K562 (cell line): Measurements from ENCODE around the gene PPIL1. TPM values are rescaled to one million over a fixed set of nuclear protein-coding genes. Genes with fewer than 3 reads are reported as not detected.
A peak's percentile ranks its signal among the peaks of the same experiment; 100 is the strongest.

ENCODE experiments used
- ATAC-seq: fragments of 200-7000 bp; cut with Tn5 transposase; 3 replicates; pipeline ENCODE4 v1.9.1; 2020; ENCODE audit warnings: moderate library complexity
- BruUV-seq: library from RNA; stranded (reverse); fragments of 400-500 nt; replicated peaks from 2 replicates; lab custom pipeline; 2021; lab: Mats Ljungman, UMichigan
- CTCF ChIA-PET: fragments of 300-600 bp; formaldehyde crosslinking; extraction: SDS; loops from one replicate; lab custom pipeline; 2021; ENCODE audit warnings: low intra/inter-chr PET ratio; lab: Yijun Ruan, JAX
- POLR2A ChIA-PET: fragments of 300-600, 350-650 bp; sonication (Branson Sonifier 250); formaldehyde crosslinking; extraction: SDS; loops from one replicate; lab custom pipeline; 2021; ENCODE audit warnings: antibody characterized with exemption, inconsistent platforms; lab: Yijun Ruan, JAX
- DNase-seq, 4 experiments: peaks; one replicate each; pipeline versions ENCODE4 v3.0.0 to v3.0.0-alpha.2; 2011 to 2018; ENCODE audit warnings: low spot score in 3 of 4, mixed read lengths in 3 of 4; ENCODE audit errors: extremely low read depth in 1 of 4
- FAIRE-seq: peaks from 2 replicates; lab custom pipeline; 2011; peaks lifted over from hg19 to GRCh38; lab: Jason Lieb, UNC
- H2AFZ ChIP-seq: 2 replicates; pipeline ENCODE4 v1.6.0; 2011; ENCODE audit warnings: low read depth, low read length, control low read depth, inconsistent platforms
- H3K27ac ChIP-seq: fragments of 200-600 bp; 3 replicates; pipeline ENCODE4 v1.8.0; 2011; ENCODE audit warnings: low read depth, mild to moderate bottlenecking, control low read depth, inconsistent platforms, low read length, moderate library complexity, mixed read lengths; ENCODE audit errors: extremely low read depth
- H3K27me3 ChIP-seq, 2 experiments: fragments of 300-600 bp in 1 of 2; 2 replicates in 1 of 2; 3 replicates in 1 of 2; pipeline versions ENCODE4 v1.6.0 to v1.8.0; 2011; ENCODE audit warnings: inconsistent platforms in 2 of 2, low read length in 2 of 2, mild to moderate bottlenecking in 1 of 2, mixed read lengths in 1 of 2, moderate library complexity in 1 of 2; ENCODE audit not compliant: control insufficient read depth in 2 of 2, insufficient read depth in 2 of 2
- H3K36me3 ChIP-seq: fragments of 300-600 bp; 3 replicates; pipeline ENCODE4 v1.8.0; 2011; ENCODE audit warnings: mild to moderate bottlenecking, low read length, inconsistent platforms; ENCODE audit not compliant: control insufficient read depth, insufficient read depth
- H3K4me1 ChIP-seq, 2 experiments: fragments of 200-600 bp in 1 of 2; replicated peaks in 1 of 2; 2 replicates in 1 of 2; 3 replicates in 1 of 2; pipeline versions ENCODE4 v1.5.1 to v1.8.0; 2011; ENCODE audit warnings: inconsistent platforms in 2 of 2, low read length in 2 of 2, mild to moderate bottlenecking in 1 of 2, mixed read lengths in 1 of 2, moderate library complexity in 1 of 2; ENCODE audit not compliant: control insufficient read depth in 2 of 2, insufficient read depth in 2 of 2
- H3K4me2 ChIP-seq: 2 replicates; pipeline ENCODE4 v1.6.1; 2011; ENCODE audit warnings: low read length, control low read depth, inconsistent platforms, mixed read lengths; ENCODE audit not compliant: insufficient read depth
- H3K4me3 ChIP-seq: fragments of 200-600 bp; sonication (generic), shearing (Covaris generic); 2 replicates; pipeline ENCODE4 v1.5.1; 2016; ENCODE audit warnings: control low read depth, inconsistent platforms
- H3K79me2 ChIP-seq: fragments of 200-600 bp; 3 replicates; pipeline ENCODE4 v1.8.0; 2011; ENCODE audit warnings: low read length, inconsistent platforms; ENCODE audit not compliant: control insufficient read depth, insufficient read depth
- H3K9ac ChIP-seq, 2 experiments: 2 replicates each; pipeline versions ENCODE4 v1.6.0 to v1.6.1; 2011; ENCODE audit warnings: low read depth in 2 of 2, low read length in 2 of 2, control low read depth in 1 of 2, inconsistent platforms in 1 of 2, mild to moderate bottlenecking in 1 of 2, mixed read lengths in 1 of 2; ENCODE audit not compliant: insufficient read depth in 1 of 2
- H3K9me1 ChIP-seq: one replicate; pipeline ENCODE4 v1.6.0; 2011; ENCODE audit warnings: inconsistent platforms, mild to moderate bottlenecking, low read length, moderate library complexity; ENCODE audit not compliant: control insufficient read depth, insufficient read depth
- H3K9me3 ChIP-seq: replicated peaks from 2 replicates; pipeline ENCODE4 v1.5.1; 2011; ENCODE audit warnings: low read depth, low read length, inconsistent platforms; ENCODE audit not compliant: control insufficient read depth, insufficient read depth
- H4K20me1 ChIP-seq: replicated peaks from 2 replicates; pipeline ENCODE4 v1.6.1; 2011; ENCODE audit warnings: low read length, inconsistent platforms, mixed read lengths; ENCODE audit not compliant: control insufficient read depth, insufficient read depth
- CHD2 ChIP-seq: IDR thresholded peaks from 2 replicates; pipeline ENCODE4 v1.6.1; 2011; ENCODE audit warnings: low read depth, low read length
- GATAD2A ChIP-seq: fragments of 450-650 bp; IDR thresholded peaks from 2 replicates; pipeline ENCODE4 v1.6.1; 2017
- POLR2AphosphoS2 ChIP-seq: IDR thresholded peaks from 2 replicates; pipeline ENCODE4 v1.6.1; 2012; ENCODE audit warnings: low read length, improper control_type of control experiment
- PYGO2 ChIP-seq: fragments of 450-650 bp; IDR thresholded peaks from 2 replicates; pipeline ENCODE4 v1.6.1; 2016; ENCODE audit warnings: mild to moderate bottlenecking, missing genetic modification characterization, moderate library complexity, missing compliant biosample characterization
- TEAD1 ChIP-seq, 2 experiments: fragments of 450-650 bp in 1 of 2; sonication (generic) in 1 of 2; formaldehyde crosslinking; IDR thresholded peaks; 2 replicates each; pipeline versions ENCODE4 v1.4.0 to v1.8.0; 2020 to 2022; ENCODE audit warnings: mild to moderate bottlenecking in 2 of 2, missing genetic modification reagents in 1 of 2
- U2AF1 ChIP-seq: fragments of 200-400 bp; formaldehyde crosslinking; optimal IDR thresholded peaks from 2 replicates; pipeline ENCODE3; 2017; ENCODE audit warnings: mild to moderate bottlenecking, low read depth, low read length, moderate library complexity
- ZNF165 ChIP-seq: fragments of 250-450 bp; sonication (Bioruptor Pico); IDR thresholded peaks from 2 replicates; pipeline ENCODE4 v1.4.0; 2020; ENCODE audit warnings: borderline replicate concordance
- ZNF3 ChIP-seq: fragments of 250-450 bp; sonication (Bioruptor Pico); IDR thresholded peaks from 2 replicates; pipeline ENCODE4 v1.5.0; 2021; ENCODE audit warnings: mild to moderate bottlenecking, moderate library complexity
- WGBS: fragments of 100-300 bp; shearing (Covaris generic); methylation state at CpG from one replicate; pipeline ENCODE4 v1.1.6; 2016; ENCODE audit warnings: low coverage, mixed read lengths; ENCODE audit not compliant: insufficient coverage; ENCODE audit errors: missing lambda C conversion rate; 5-methylcytosine and 5-hydroxymethylcytosine counted together
- in situ Hi-C: fragments of 300-500 bp; cut with MboI; formaldehyde crosslinking; loops from 4 replicates; pipeline ENCODE4 v1.15.0; 2018; ENCODE audit warnings: inconsistent platforms, mixed read lengths
- intact Hi-C: fragments of 100-400 bp; cut with micrococcal nuclease; formaldehyde crosslinking; loops from 2 replicates; pipeline ENCODE4 v1.14.2; 2022
- polyA plus RNA-seq, 8 experiments: library from polyadenylated mRNA; depleted of rRNA in 4 of 8; stranded (reverse) in 5 of 8; unstranded in 3 of 8; fragments of >200 nt; fragmentation: Nextera tagmentation in 2 of 8; fragmentation: Illumina TruSeq in 1 of 8; extraction: Ambion mirVana in 2 of 8; extraction: Trizol in 1 of 8; gene quantifications; 2 replicates each; pipeline versions ENCODE4 v1.2.1 to v1.2.3, GENCODE V29; 2011 to 2014; ENCODE audit warnings: inconsistent platforms in 1 of 8, missing spikeins in 1 of 8
- total RNA-seq, 7 experiments: library from RNA; depleted of rRNA in 6 of 7; stranded (reverse); fragments of >200 nt in 6 of 7; fragmentation: Illumina TruSeq in 2 of 7; extraction: Trizol in 2 of 7; gene quantifications; 2 replicates each; pipeline versions ENCODE4 v1.2.1 to v1.2.3, GENCODE V29; 2011 to 2021; ENCODE audit warnings: low replicate concordance in 1 of 7
- TF ChIP-seq, protein P1 (sequence below): sonication (generic); formaldehyde crosslinking; IDR thresholded peaks from 2 replicates; pipeline ENCODE4 v1.8.0; 2022; ENCODE audit warnings: missing genetic modification reagents, mild to moderate bottlenecking, borderline replicate concordance
- TF ChIP-seq, protein P2 (sequence below), 2 experiments: fragments of 450-650 bp in 1 of 2; sonication (generic) in 1 of 2; formaldehyde crosslinking; conservative IDR thresholded peaks; 2 replicates each; pipeline versions ENCODE4 v1.4.0 to v1.8.1; 2020 to 2022; ENCODE audit warnings: mild to moderate bottlenecking in 1 of 2, missing genetic modification reagents in 1 of 2
- TF ChIP-seq, protein P3 (sequence below), 2 experiments: IDR thresholded peaks; 2 replicates each; pipeline ENCODE4 v1.6.1; 2012; ENCODE audit warnings: improper control_type of control experiment in 2 of 2, low read depth in 2 of 2, low read length in 2 of 2, borderline replicate concordance in 1 of 2
- TF ChIP-seq, protein P4 (sequence below): fragments of 450-650 bp; formaldehyde crosslinking; IDR thresholded peaks from 2 replicates; pipeline ENCODE4 v1.4.0; 2020; ENCODE audit warnings: mild to moderate bottlenecking, moderate library complexity

PPIL1 gene
- total and polyA plus RNA-seq, 9 of the 15 experiments (the other 6 are each of a cell fraction or from before 2014, with no cell fraction given) = 65.8 to 205 (median 130) TPM

DNA sequence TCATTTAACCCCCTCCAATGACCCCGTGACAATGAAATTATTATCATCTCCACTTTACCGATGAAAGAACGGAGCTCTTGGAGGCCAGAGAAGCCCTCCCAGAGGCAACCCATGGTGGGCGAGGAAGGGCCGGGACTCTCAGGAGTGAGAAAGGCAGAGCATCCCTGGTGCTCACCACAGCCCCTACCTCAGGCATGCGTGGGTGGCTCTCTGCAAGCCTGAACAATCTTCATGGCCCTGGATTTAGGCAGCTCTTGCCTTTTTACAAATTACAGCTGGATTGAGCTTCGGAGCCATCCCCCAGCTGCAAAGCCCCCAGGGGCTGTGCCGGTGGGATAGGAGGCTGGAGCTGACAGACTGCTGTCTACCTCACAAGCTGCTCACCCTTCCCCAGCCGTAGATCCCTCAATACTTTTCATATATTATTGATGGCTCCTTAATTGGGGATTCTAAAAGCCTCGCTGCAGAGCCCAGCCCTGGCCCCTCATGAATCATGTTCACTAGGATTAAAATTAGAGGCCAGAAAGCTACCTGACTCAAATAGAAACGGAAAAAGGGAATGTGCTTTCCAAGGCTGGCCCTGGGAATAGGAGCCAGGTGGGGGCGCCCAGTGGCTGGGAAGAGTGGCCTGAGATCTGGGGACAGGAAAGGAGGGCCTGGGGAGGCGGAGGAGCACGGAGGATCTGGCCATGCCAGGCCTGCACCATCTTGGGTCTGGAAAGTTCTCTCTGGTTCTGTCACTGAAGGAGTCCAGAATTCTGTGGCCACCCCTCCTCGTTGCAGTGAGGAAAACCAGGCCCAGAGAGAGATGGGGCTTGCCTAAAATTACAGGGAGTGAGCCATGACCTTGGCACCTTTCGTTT is 64.4 kb downstream of the PPIL1 start:
- DNase-seq (peak in 1 of 4 experiments; percentile 42), FAIRE-seq (no peak), ATAC-seq (peak; percentile 51)
- ChIA-PET POLR2A (interaction anchor here (0.5 to 1.3 kb wide), 6 partner anchors 12 to 59 kb away, joined by 3 to 4 read pairs (median 3); no protein-coding TSS in a partner anchor), CTCF (interaction anchor here (0.8 to 1.8 kb wide), 4 partner anchors 41 to 208 kb away, joined by 3 to 7 read pairs (median 6); no protein-coding TSS in a partner anchor)
- no peak overlapping the region for H3K27ac ChIP-seq
- H3K9ac ChIP-seq = peak overlapping the region in 1 of 2 experiments; percentile 39; a peak in 1 of 4 replicates
- in situ Hi-C loops (no loop called here), intact Hi-C loops (loop anchor here (1.0 kb wide), 1 partner anchor 41 kb away; no protein-coding TSS in a partner anchor)
- H3K4me2 ChIP-seq = no peak overlapping the region
- no peaks in the 10 kb centered on the region for H3K36me3 ChIP-seq
- H3K79me2 ChIP-seq = no peaks in the 10 kb centered on the region
- H4K20me1 ChIP-seq = 0 out of 2 replicates have a peak, but pooled peaks cover 3% of the 10 kb centered on the region
- H3K9me3 ChIP-seq = no peaks in the 10 kb centered on the region
- H2AFZ ChIP-seq = peak overlapping the region; percentile 5; the same call in 1 of the 2 replicates
- H3K4me1 ChIP-seq = no peaks in the 10 kb centered on the region; a peak in 2 of 5 replicates
- peaks cover 0 to 12% of the 10 kb centered on the region in 2 experiments; a peak in 3 of 5 replicates for H3K27me3 ChIP-seq
- 30% methylated on average over 16 of the region's 16 CpGs for WGBS
- BruUV-seq = no TSS peak
- H3K4me3 ChIP-seq = no peak overlapping the region
- no peaks in the 10 kb centered on the region for H3K9me1 ChIP-seq
- TF ChIP-seq, protein P1, sequence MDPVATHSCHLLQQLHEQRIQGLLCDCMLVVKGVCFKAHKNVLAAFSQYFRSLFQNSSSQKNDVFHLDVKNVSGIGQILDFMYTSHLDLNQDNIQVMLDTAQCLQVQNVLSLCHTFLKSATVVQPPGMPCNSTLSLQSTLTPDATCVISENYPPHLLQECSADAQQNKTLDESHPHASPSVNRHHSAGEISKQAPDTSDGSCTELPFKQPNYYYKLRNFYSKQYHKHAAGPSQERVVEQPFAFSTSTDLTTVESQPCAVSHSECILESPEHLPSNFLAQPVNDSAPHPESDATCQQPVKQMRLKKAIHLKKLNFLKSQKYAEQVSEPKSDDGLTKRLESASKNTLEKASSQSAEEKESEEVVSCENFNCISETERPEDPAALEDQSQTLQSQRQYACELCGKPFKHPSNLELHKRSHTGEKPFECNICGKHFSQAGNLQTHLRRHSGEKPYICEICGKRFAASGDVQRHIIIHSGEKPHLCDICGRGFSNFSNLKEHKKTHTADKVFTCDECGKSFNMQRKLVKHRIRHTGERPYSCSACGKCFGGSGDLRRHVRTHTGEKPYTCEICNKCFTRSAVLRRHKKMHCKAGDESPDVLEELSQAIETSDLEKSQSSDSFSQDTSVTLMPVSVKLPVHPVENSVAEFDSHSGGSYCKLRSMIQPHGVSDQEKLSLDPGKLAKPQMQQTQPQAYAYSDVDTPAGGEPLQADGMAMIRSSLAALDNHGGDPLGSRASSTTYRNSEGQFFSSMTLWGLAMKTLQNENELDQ (CRISPR knock-in tag) = no peak
- no peak for TF ChIP-seq GATAD2A
- TF ChIP-seq, protein P2, sequence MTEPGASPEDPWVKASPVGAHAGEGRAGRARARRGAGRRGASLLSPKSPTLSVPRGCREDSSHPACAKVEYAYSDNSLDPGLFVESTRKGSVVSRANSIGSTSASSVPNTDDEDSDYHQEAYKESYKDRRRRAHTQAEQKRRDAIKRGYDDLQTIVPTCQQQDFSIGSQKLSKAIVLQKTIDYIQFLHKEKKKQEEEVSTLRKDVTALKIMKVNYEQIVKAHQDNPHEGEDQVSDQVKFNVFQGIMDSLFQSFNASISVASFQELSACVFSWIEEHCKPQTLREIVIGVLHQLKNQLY (CRISPR knock-in tag; conservative IDR thresholded peaks at IDR 0.05) = no peak
- TF ChIP-seq POLR2AphosphoS2 = no peak
- TF ChIP-seq ZNF165 (CRISPR knock-in tag) = no peak
- no peak for TF ChIP-seq CHD2
- TF ChIP-seq, protein P3, sequence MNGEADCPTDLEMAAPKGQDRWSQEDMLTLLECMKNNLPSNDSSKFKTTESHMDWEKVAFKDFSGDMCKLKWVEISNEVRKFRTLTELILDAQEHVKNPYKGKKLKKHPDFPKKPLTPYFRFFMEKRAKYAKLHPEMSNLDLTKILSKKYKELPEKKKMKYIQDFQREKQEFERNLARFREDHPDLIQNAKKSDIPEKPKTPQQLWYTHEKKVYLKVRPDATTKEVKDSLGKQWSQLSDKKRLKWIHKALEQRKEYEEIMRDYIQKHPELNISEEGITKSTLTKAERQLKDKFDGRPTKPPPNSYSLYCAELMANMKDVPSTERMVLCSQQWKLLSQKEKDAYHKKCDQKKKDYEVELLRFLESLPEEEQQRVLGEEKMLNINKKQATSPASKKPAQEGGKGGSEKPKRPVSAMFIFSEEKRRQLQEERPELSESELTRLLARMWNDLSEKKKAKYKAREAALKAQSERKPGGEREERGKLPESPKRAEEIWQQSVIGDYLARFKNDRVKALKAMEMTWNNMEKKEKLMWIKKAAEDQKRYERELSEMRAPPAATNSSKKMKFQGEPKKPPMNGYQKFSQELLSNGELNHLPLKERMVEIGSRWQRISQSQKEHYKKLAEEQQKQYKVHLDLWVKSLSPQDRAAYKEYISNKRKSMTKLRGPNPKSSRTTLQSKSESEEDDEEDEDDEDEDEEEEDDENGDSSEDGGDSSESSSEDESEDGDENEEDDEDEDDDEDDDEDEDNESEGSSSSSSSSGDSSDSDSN (IDR thresholded peaks at IDR 0.05; ENCODE audit: borderline replicate concordance in 1 of 2, low read depth in 2 of 2, low read length in 2 of 2) = no peak
- no peak for TF ChIP-seq U2AF1
- TF ChIP-seq PYGO2 (tag) = no peak
- TF ChIP-seq, protein P4, sequence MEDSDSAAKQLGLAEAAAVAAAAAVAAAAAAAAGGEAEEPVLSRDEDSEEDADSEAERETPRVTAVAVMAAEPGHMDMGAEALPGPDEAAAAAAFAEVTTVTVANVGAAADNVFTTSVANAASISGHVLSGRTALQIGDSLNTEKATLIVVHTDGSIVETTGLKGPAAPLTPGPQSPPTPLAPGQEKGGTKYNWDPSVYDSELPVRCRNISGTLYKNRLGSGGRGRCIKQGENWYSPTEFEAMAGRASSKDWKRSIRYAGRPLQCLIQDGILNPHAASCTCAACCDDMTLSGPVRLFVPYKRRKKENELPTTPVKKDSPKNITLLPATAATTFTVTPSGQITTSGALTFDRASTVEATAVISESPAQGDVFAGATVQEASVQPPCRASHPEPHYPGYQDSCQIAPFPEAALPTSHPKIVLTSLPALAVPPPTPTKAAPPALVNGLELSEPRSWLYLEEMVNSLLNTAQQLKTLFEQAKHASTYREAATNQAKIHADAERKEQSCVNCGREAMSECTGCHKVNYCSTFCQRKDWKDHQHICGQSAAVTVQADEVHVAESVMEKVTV (CRISPR knock-in tag) = peak; percentile 55; the same call in 1 of the 2 replicates
- no peak for TF ChIP-seq TEAD1 (CRISPR knock-in tag; IDR thresholded peaks at IDR 0.05)
- no peak for TF ChIP-seq ZNF3
